SK-N-SH (cell line): ENCODE measurements around the gene SLC17A2.

Experiments
- CTCF ChIP-seq: fragments of 200-600 bp; sonication (generic); IDR thresholded peaks from 2 replicates; pipeline ENCODE4 v1.6.1; 2017; ENCODE audit warnings: antibody characterized with exemption, mild to moderate bottlenecking, moderate library complexity
- EZH2phosphoT487 ChIP-seq: fragments of 200-600 bp; sonication (generic); IDR thresholded peaks from 2 replicates; pipeline ENCODE4 v1.6.1; 2017; ENCODE audit warnings: low read depth, mixed run types, mild to moderate bottlenecking, antibody characterized with exemption, moderate library complexity, borderline replicate concordance
- FOXJ3 ChIP-seq: sonication (generic); formaldehyde crosslinking; IDR thresholded peaks from 2 replicates; pipeline ENCODE4 v1.5.1; 2020; ENCODE audit warnings: mild to moderate bottlenecking, missing genetic modification reagents
- GATA2 ChIP-seq: sonication (generic); formaldehyde crosslinking; IDR thresholded peaks from 2 replicates; pipeline ENCODE4 v1.5.0; 2020; ENCODE audit warnings: mild to moderate bottlenecking, missing genetic modification reagents
- JUND ChIP-seq: IDR thresholded peaks from 2 replicates; pipeline ENCODE4 v1.4.0; 2012
- NRF1 ChIP-seq: IDR thresholded peaks from 2 replicates; pipeline ENCODE4 v1.6.1; 2012; ENCODE audit warnings: low read depth, mild to moderate bottlenecking, low read length
- RAD21 ChIP-seq: IDR thresholded peaks from 2 replicates; pipeline ENCODE4 v1.6.1; 2012; ENCODE audit warnings: mild to moderate bottlenecking, low read length
- REST ChIP-seq: IDR thresholded peaks from 2 replicates; pipeline ENCODE4 v1.6.1; 2012; ENCODE audit warnings: mild to moderate bottlenecking, low read depth, low read length, moderate library complexity
- RFX5 ChIP-seq: IDR thresholded peaks from 2 replicates; pipeline ENCODE4 v1.6.1; 2012; ENCODE audit warnings: mild to moderate bottlenecking, improper control_type of control experiment, low read length
- SIN3A ChIP-seq: IDR thresholded peaks from 2 replicates; pipeline ENCODE4 v1.6.1; 2012; ENCODE audit warnings: low read depth, mild to moderate bottlenecking, low read length, moderate library complexity, borderline replicate concordance
- TAF1 ChIP-seq: IDR thresholded peaks from 2 replicates; pipeline ENCODE4 v1.6.1; 2012; ENCODE audit warnings: low read depth, mild to moderate bottlenecking, low read length, moderate library complexity, borderline replicate concordance

- TF ChIP-seq SIN3A (no peak), RFX5 (no peak), CTCF (no peak), TAF1 (no peak), REST (no peak), NRF1 (no peak), EZH2phosphoT487 (no peak), GATA2 (no peak), FOXJ3 (CRISPR knock-in tag) (no peak), JUND (no peak), RAD21 (no peak)
Observed at GRCh38 chr6:25966711-25967110, 36.2 kb upstream of the SLC17A2 start.
